OCI-LY1 (cell line): ENCODE measurements around the gene ZNF418.
"Not testable (repeated sequence)": the region's sequence is repeated elsewhere in the genome, so short reads cannot be mapped to it uniquely, and the experiment has no call there.

Experiments
- H2AFZ ChIP-seq: fragments of 200-600 bp; sonication (generic), shearing (Covaris generic); 2 replicates; pipeline ENCODE4 v1.6.0; 2014; ENCODE audit warnings: antibody characterized with exemption, mild to moderate bottlenecking, low read length
- H3F3A ChIP-seq: fragments of 200-600 bp; sonication (generic), shearing (Covaris generic); 2 replicates; pipeline ENCODE4 v1.6.0; 2014; ENCODE audit warnings: mild to moderate bottlenecking, antibody characterized with exemption, low read length, moderate library complexity; ENCODE audit not compliant: insufficient read depth
- H3K27ac ChIP-seq: fragments of 200-600 bp; sonication (generic); 2 replicates; pipeline ENCODE4 v1.5.1; 2014; ENCODE audit warnings: low read length, mixed run types, mild to moderate bottlenecking, low read depth; ENCODE audit not compliant: poor library complexity, severe bottlenecking
- H3K27me3 ChIP-seq: fragments of 200-600 bp; sonication (generic); 2 replicates; pipeline ENCODE4 v1.6.0; 2014; ENCODE audit warnings: antibody characterized with exemption, mild to moderate bottlenecking, low read length, moderate library complexity; ENCODE audit not compliant: insufficient read depth
- H3K36me3 ChIP-seq: fragments of 200-600 bp; sonication (generic); 2 replicates; pipeline ENCODE4 v1.6.1; 2014; ENCODE audit warnings: mild to moderate bottlenecking, antibody characterized with exemption, low read length, moderate library complexity, mixed read lengths; ENCODE audit not compliant: insufficient read depth
- H3K4me1 ChIP-seq: fragments of 200-600 bp; sonication (generic); 2 replicates; pipeline ENCODE4 v1.5.1; 2014; ENCODE audit warnings: mild to moderate bottlenecking, low read length, moderate library complexity; ENCODE audit not compliant: insufficient read depth, severe bottlenecking
- H3K4me2 ChIP-seq: fragments of 200-600 bp; sonication (generic), shearing (Covaris generic); 2 replicates; pipeline ENCODE4 v1.6.1; 2014; ENCODE audit warnings: low read length
- H3K4me3 ChIP-seq: fragments of 200-600 bp; sonication (generic); 2 replicates; pipeline ENCODE4 v1.5.1; 2014; ENCODE audit warnings: low read length, low read depth, mild to moderate bottlenecking, mixed read lengths; ENCODE audit not compliant: poor library complexity, severe bottlenecking
- H3K79me2 ChIP-seq: fragments of 200-600 bp; shearing (Covaris generic); 2 replicates; pipeline ENCODE4 v1.6.1; 2016; ENCODE audit warnings: mixed run types, low read length, mixed read lengths; ENCODE audit not compliant: insufficient read depth
- H3K9ac ChIP-seq: fragments of 200-600 bp; sonication (generic), shearing (Covaris generic); 2 replicates; pipeline ENCODE4 v1.6.1; 2014; ENCODE audit warnings: mild to moderate bottlenecking, low read length, mixed read lengths
- H3K9me2 ChIP-seq: fragments of 200-600 bp; sonication (generic), shearing (Covaris generic); 2 replicates; pipeline ENCODE4 v1.6.1; 2014; ENCODE audit warnings: low read depth, mild to moderate bottlenecking, low read length, mixed read lengths
- H3K9me3 ChIP-seq: fragments of 200-600 bp; shearing (Covaris generic); 2 replicates; pipeline ENCODE4 v1.6.1; 2014; ENCODE audit warnings: low read length, mixed read lengths
- H4K20me1 ChIP-seq: fragments of 200-600 bp; sonication (generic), shearing (Covaris generic); 2 replicates; pipeline ENCODE4 v1.6.0; 2016; ENCODE audit warnings: mild to moderate bottlenecking, low read length; ENCODE audit not compliant: insufficient read depth
- CTCF ChIP-seq: fragments of 200-600 bp; sonication (generic), shearing (Covaris generic); IDR thresholded peaks from 2 replicates; pipeline ENCODE4 v1.5.1; 2017; ENCODE audit warnings: mild to moderate bottlenecking, antibody characterized with exemption, low read length, moderate library complexity, mixed read lengths
- EZH2 ChIP-seq: fragments of 200-600 bp; sonication (generic), shearing (Covaris generic); IDR thresholded peaks from 2 replicates; pipeline ENCODE4 v1.8.0; 2017; ENCODE audit warnings: borderline replicate concordance, mixed run types, mild to moderate bottlenecking, antibody characterized with exemption, low read length, moderate library complexity, mixed read lengths

ZNF418 gene

DNA sequence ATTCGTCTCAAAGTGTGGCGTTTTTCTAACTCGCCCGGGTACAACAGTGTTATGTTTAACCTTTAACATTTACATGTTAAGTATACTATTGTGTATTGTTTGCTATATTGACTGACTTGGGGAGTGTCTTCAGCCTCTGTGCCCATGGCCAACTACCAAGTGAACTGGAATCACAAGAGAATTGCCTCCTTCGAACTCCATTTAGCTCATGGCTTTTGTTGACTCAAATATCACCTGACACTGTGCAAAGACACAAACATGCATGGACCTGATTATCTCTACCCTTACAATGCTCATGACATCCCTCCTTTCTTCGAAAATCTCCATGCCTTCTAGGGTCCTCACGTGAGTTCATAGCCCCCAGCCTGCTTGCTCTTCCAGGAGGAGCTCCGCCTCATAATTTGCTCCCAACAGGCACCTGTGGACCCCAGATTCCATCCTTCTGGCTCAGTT is 47.1 kb downstream of the ZNF418 start:
- H3K4me1 ChIP-seq, result peaks cover 17% of the 10 kb centered on the region
- peak overlapping the region; percentile 17 for H3K27ac ChIP-seq
- H3K4me2 ChIP-seq, result peak overlapping the region; percentile 77
- H3K9me3 ChIP-seq, result peaks cover 3% of the 10 kb centered on the region; the same call in 1 of the 2 replicates
- peaks cover 29% of the 10 kb centered on the region for H3K79me2 ChIP-seq
- no peaks in the 10 kb centered on the region for H3K27me3 ChIP-seq
- H3K36me3 ChIP-seq, result peaks cover 54% of the 10 kb centered on the region
- H4K20me1 ChIP-seq, result no peaks in the 10 kb centered on the region
- peak overlapping the region; percentile 95 for H3K4me3 ChIP-seq
- H3F3A ChIP-seq, result no peaks in the 10 kb centered on the region
- no peak overlapping the region for H2AFZ ChIP-seq
- H3K9ac ChIP-seq, result peak overlapping the region; percentile 83
- no peak for TF ChIP-seq EZH2
- no peak for TF ChIP-seq CTCF
- no peaks in the 10 kb centered on the region for H3K9me2 ChIP-seq

- Histone ChIP-seq H2AFZ (no peak overlapping the region), H3K27ac (no peak overlapping the region), H3K9me3 (peaks cover 3% of the 10 kb centered on the region; the same call in 1 of the 2 replicates), H3K79me2 (peaks cover 29% of the 10 kb centered on the region), H3K4me2 (peak overlapping the region; percentile 77), H4K20me1 (no peaks in the 10 kb centered on the region), H3K36me3 (peaks cover 62% of the 10 kb centered on the region), H3K4me1 (peaks cover 17% of the 10 kb centered on the region), H3K9ac (no peak overlapping the region), H3F3A (no peaks in the 10 kb centered on the region), H3K9me2 (no peaks in the 10 kb centered on the region), H3K27me3 (no peaks in the 10 kb centered on the region), H3K4me3 (peak overlapping the region; percentile 95)
- no peak for TF ChIP-seq EZH2
- no peak for TF ChIP-seq CTCF
Observed at GRCh38 chr19:57887195-57887941, 47.8 kb downstream of the ZNF418 start.

DNA sequence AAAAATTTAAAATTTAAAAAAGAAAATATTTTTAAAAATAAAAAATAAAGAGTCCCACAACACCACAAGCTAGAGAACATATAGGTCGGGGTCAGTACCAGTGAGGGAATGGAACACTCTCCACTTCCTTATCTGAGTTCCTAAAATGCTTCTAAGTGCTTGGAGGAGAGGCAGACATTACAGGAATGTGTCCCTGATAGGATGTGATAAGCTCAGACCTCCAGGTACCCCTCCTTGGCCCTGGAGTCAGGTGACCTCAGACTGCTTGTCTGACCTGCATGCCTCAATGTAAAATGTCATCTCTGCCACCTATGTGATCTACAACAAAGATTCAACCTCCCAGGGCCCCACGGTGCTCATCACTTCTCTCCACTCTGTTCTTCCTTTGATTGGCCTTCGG is 49.2 kb downstream of the ZNF418 start:
- Histone ChIP-seq H3K9me2 (no peaks in the 10 kb centered on the region), H3K4me3 (no peak overlapping the region), H3K9me3 (peaks cover 3% of the 10 kb centered on the region; the same call in 1 of the 2 replicates), H3K79me2 (peaks cover 29% of the 10 kb centered on the region), H3K4me2 (no peak overlapping the region), H4K20me1 (no peaks in the 10 kb centered on the region), H3F3A (no peaks in the 10 kb centered on the region), H3K27ac (no peak overlapping the region), H3K27me3 (no peaks in the 10 kb centered on the region), H2AFZ (no peak overlapping the region), H3K36me3 (peaks cover 63% of the 10 kb centered on the region), H3K9ac (no peak overlapping the region), H3K4me1 (peaks cover 17% of the 10 kb centered on the region)
- TF ChIP-seq EZH2 (no peak), CTCF (no peak)

DNA sequence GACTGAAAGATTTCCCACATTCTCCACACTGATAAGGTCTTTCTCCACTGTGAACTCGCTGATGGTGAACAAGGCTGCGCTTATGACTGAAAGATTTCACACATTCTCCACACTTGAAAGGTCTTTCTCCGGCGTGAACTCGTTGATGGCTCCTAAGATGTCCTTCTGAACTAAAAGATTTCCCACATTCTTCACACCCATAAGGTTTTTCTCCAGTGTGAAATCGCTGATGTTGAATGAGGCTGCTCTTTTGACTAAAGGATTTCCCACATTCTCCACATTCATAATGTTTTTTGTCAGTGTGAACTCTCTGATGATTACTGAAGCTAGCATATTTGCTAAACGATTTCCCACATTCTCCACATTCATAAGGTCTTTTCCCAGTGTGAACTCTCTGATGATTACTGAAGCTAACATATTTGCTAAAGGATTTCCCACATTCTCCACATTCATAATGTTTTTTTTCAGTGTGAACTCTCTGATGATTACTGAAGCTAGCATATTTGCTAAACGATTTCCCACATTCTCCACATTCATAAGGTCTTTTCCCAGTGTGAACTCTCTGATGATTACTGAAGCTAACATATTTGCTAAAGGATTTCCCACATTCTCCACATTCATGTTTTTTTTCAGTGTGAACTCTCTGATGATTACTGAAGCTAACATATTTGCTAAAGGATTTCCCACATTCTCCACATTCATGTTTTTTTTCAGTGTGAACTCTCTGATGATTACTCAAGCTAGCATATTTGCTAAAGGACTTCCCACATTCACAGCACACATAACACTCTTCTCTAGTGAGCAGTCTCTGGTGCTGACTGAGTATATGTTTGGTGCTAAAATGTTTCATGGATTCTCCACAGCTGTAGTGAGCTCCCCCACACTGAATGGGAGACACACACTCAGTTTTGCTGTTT is 61.1 kb downstream of the ZNF418 start:
- peaks cover 87% of the 10 kb centered on the region for H3K36me3 ChIP-seq
- H3K4me3 ChIP-seq, result not testable (repeated sequence)
- peaks cover 41% of the 10 kb centered on the region for H3K9me3 ChIP-seq

More for the DNA sequence above, 61.1 kb downstream of the ZNF418 start:
- not testable (repeated sequence) for H3K9me2 ChIP-seq, H4K20me1 ChIP-seq, H3K27me3 ChIP-seq, H3K4me2 ChIP-seq, H2AFZ ChIP-seq, H3K4me1 ChIP-seq, H3K9ac ChIP-seq, H3K79me2 ChIP-seq, H3K27ac ChIP-seq, H3F3A ChIP-seq
